Mesendoderm (in vitro differentiated cells): Measurements from ENCODE around the gene MACIR.

Source experiments
- DNase-seq: peaks from one replicate; pipeline ENCODE4 v3.0.0; 2013
- H2AK5ac ChIP-seq: 2 replicates; pipeline ENCODE4 v1.6.1; 2013; ENCODE audit warnings: low read length, inconsistent platforms
- H2BK120ac ChIP-seq: 2 replicates; pipeline ENCODE4 v1.6.1; 2013; ENCODE audit warnings: low read depth, mild to moderate bottlenecking, low read length, moderate library complexity, mixed read lengths
- H2BK15ac ChIP-seq: replicated peaks from 2 replicates; pipeline ENCODE4 v1.6.1; 2013; ENCODE audit warnings: low read depth, mild to moderate bottlenecking, moderate library complexity
- H2BK5ac ChIP-seq: 2 replicates; pipeline ENCODE4 v1.6.1; 2013; ENCODE audit warnings: low read length, inconsistent platforms
- H3K18ac ChIP-seq: 2 replicates; pipeline ENCODE4 v1.6.1; 2013; ENCODE audit warnings: mild to moderate bottlenecking, low read length, mixed read lengths
- H3K23ac ChIP-seq: one replicate; pipeline ENCODE4 v1.6.1; 2013; ENCODE audit warnings: low read length
- H3K27ac ChIP-seq: 2 replicates; pipeline ENCODE4 v1.5.1; 2013; ENCODE audit warnings: low read depth, mild to moderate bottlenecking, inconsistent platforms, low read length, moderate library complexity
- H3K27me3 ChIP-seq: 2 replicates; pipeline ENCODE4 v1.6.1; 2013; ENCODE audit warnings: low read length, control low read depth, mild to moderate bottlenecking, inconsistent platforms; ENCODE audit not compliant: insufficient read depth, poor library complexity
- H3K36me3 ChIP-seq: 2 replicates; pipeline ENCODE4 v1.6.1; 2013; ENCODE audit warnings: low read length, inconsistent platforms; ENCODE audit not compliant: control insufficient read depth, insufficient read depth
- H3K4ac ChIP-seq: one replicate; pipeline ENCODE4 v1.6.1; 2013; ENCODE audit warnings: low read depth, mild to moderate bottlenecking, low read length, moderate library complexity
- H3K4me1 ChIP-seq: 2 replicates; pipeline ENCODE4 v1.6.1; 2013; ENCODE audit warnings: low read depth, low read length, inconsistent platforms; ENCODE audit not compliant: control insufficient read depth
- H3K4me2 ChIP-seq: 2 replicates; pipeline ENCODE4 v1.6.1; 2013; ENCODE audit warnings: low read length
- H3K4me3 ChIP-seq: 2 replicates; pipeline ENCODE4 v1.5.1; 2013; ENCODE audit warnings: mild to moderate bottlenecking, low read length
- H3K56ac ChIP-seq: one replicate; pipeline ENCODE4 v1.6.1; 2013; ENCODE audit warnings: low read length
- H3K79me1 ChIP-seq: 2 replicates; pipeline ENCODE4 v1.6.1; 2013; ENCODE audit warnings: low read length, inconsistent platforms
- H3K79me2 ChIP-seq: 2 replicates; pipeline ENCODE4 v1.6.1; 2013; ENCODE audit warnings: mild to moderate bottlenecking, low read length; ENCODE audit not compliant: control insufficient read depth, insufficient read depth
- H3K9ac ChIP-seq: 2 replicates; pipeline ENCODE4 v1.6.1; 2013; ENCODE audit warnings: low read length, inconsistent platforms
- H4K5ac ChIP-seq: one replicate; pipeline ENCODE4 v1.6.1; 2013; ENCODE audit warnings: low read length
- H4K8ac ChIP-seq: one replicate; pipeline ENCODE4 v1.6.1; 2013; ENCODE audit warnings: low read depth, mild to moderate bottlenecking, control low read depth, low read length, moderate library complexity
- WGBS: extraction: QIAGEN DNeasy Blood & Tissue Kit; methylation state at CpG from one replicate; pipeline ENCODE4 v1.1.7; 2013; ENCODE audit warnings: low lambda C conversion rate, missing lambda C conversion rate; ENCODE audit not compliant: insufficient coverage; ENCODE audit errors: extremely low coverage; 5-methylcytosine and 5-hydroxymethylcytosine counted together

MACIR gene

GRCh38 chr5:103247118-103247517 lies 11.4 kb upstream of the MACIR start:
- Histone ChIP-seq H3K4me2 (no peak overlapping the region), H2AK5ac (no peak overlapping the region), H2BK120ac (no peak overlapping the region), H3K4me1 (peaks cover 2% of the 10 kb centered on the region), H3K4ac (no peak overlapping the region), H3K23ac (no peak overlapping the region), H3K4me3 (no peak overlapping the region), H3K79me1 (no peaks in the 10 kb centered on the region), H4K5ac (no peak overlapping the region), H3K36me3 (no peaks in the 10 kb centered on the region), H2BK15ac (no peak overlapping the region), H3K27me3 (no peaks in the 10 kb centered on the region), H3K27ac (no peak overlapping the region), H4K8ac (no peak overlapping the region), H3K9ac (no peak overlapping the region), H3K79me2 (no peaks in the 10 kb centered on the region), H2BK5ac (no peak overlapping the region), H3K56ac (no peak overlapping the region), H3K18ac (no peak overlapping the region)
- WGBS, result no CpG with 5 or more reads among the region's 1 CpG
- no peak for DNase-seq

GRCh38 chr5:103249068-103249467 lies 9.5 kb upstream of the MACIR start:
- H3K27me3 ChIP-seq, result no peaks in the 10 kb centered on the region
- H3K9ac ChIP-seq, result no peak overlapping the region
- H2BK15ac ChIP-seq, result no peak overlapping the region
- no peak overlapping the region for H2BK120ac ChIP-seq
- no peak overlapping the region for H2AK5ac ChIP-seq
- no peak overlapping the region for H3K18ac ChIP-seq
- no peaks in the 10 kb centered on the region for H3K79me2 ChIP-seq
- no peak overlapping the region for H2BK5ac ChIP-seq
- H3K23ac ChIP-seq, result no peak overlapping the region
- peak overlapping the region; percentile 56 for H4K8ac ChIP-seq
- H3K27ac ChIP-seq, result no peak overlapping the region
- H3K4ac ChIP-seq, result no peak overlapping the region
- no peak for DNase-seq
- H3K36me3 ChIP-seq, result no peaks in the 10 kb centered on the region
- no peak overlapping the region for H3K4me3 ChIP-seq
- no peak overlapping the region for H4K5ac ChIP-seq
- H3K79me1 ChIP-seq, result no peaks in the 10 kb centered on the region
- no peak overlapping the region for H3K56ac ChIP-seq
- no CpG with 5 or more reads among the region's 2 CpGs for WGBS
- peaks cover 2% of the 10 kb centered on the region for H3K4me1 ChIP-seq
- H3K4me2 ChIP-seq, result no peak overlapping the region

- DNase-seq, result no peak
- no peak overlapping the region for H3K4ac ChIP-seq
- no peak overlapping the region for H3K9ac ChIP-seq
- no peak overlapping the region for H2AK5ac ChIP-seq
- H3K27me3 ChIP-seq, result no peaks in the 10 kb centered on the region
- no peak overlapping the region for H3K27ac ChIP-seq
- H3K4me1 ChIP-seq, result no peaks in the 10 kb centered on the region
- H2BK5ac ChIP-seq, result no peak overlapping the region
- no peak overlapping the region for H3K4me2 ChIP-seq
- no peak overlapping the region for H3K18ac ChIP-seq
- no peak overlapping the region for H3K4me3 ChIP-seq
- H3K36me3 ChIP-seq, result no peaks in the 10 kb centered on the region
- H2BK120ac ChIP-seq, result no peak overlapping the region
- peaks cover 3% of the 10 kb centered on the region for H3K79me1 ChIP-seq
- no peak overlapping the region for H4K8ac ChIP-seq
- no peak overlapping the region for H2BK15ac ChIP-seq
- H3K79me2 ChIP-seq, result peaks cover 6% of the 10 kb centered on the region
- H4K5ac ChIP-seq, result no peak overlapping the region
- H3K23ac ChIP-seq, result no peak overlapping the region
- WGBS, result no CpG with 5 or more reads among the region's 1 CpG
- H3K56ac ChIP-seq, result no peak overlapping the region
Observed at GRCh38 chr5:103254921-103255320, 3.6 kb upstream of the MACIR start.

- Histone ChIP-seq H3K4ac (no peak overlapping the region), H4K5ac (no peak overlapping the region), H3K36me3 (no peaks in the 10 kb centered on the region), H3K27me3 (no peaks in the 10 kb centered on the region), H3K79me1 (peaks cover 3% of the 10 kb centered on the region), H2BK5ac (no peak overlapping the region), H3K4me1 (no peaks in the 10 kb centered on the region), H3K79me2 (peaks cover 8% of the 10 kb centered on the region), H2BK15ac (no peak overlapping the region), H4K8ac (no peak overlapping the region), H3K23ac (no peak overlapping the region), H3K4me2 (no peak overlapping the region), H2BK120ac (no peak overlapping the region), H3K4me3 (no peak overlapping the region), H2AK5ac (no peak overlapping the region), H3K56ac (peak overlapping the region; percentile 7), H3K27ac (no peak overlapping the region), H3K9ac (no peak overlapping the region), H3K18ac (no peak overlapping the region)
- WGBS, result no CpG with 5 or more reads among the region's 7 CpGs
- DNase-seq, result no peak
Observed at GRCh38 chr5:103255691-103256090, 2.9 kb upstream of the MACIR start.

- WGBS, result no CpG with 5 or more reads among the region's 4 CpGs
- H3K4me1 ChIP-seq, result no peaks in the 10 kb centered on the region
- peaks cover 10% of the 10 kb centered on the region for H3K79me2 ChIP-seq
- H3K18ac ChIP-seq, result no peak overlapping the region
- no peak overlapping the region for H3K4me3 ChIP-seq
- peaks cover 3% of the 10 kb centered on the region for H3K79me1 ChIP-seq
- no peaks in the 10 kb centered on the region for H3K36me3 ChIP-seq
- H4K8ac ChIP-seq, result no peak overlapping the region
- H2BK5ac ChIP-seq, result no peak overlapping the region
- H4K5ac ChIP-seq, result no peak overlapping the region
- no peak overlapping the region for H3K9ac ChIP-seq
- no peak overlapping the region for H3K4ac ChIP-seq
- no peak overlapping the region for H2BK120ac ChIP-seq
- H3K56ac ChIP-seq, result no peak overlapping the region
- DNase-seq, result peak; percentile 26
- no peak overlapping the region for H3K4me2 ChIP-seq
- H3K23ac ChIP-seq, result no peak overlapping the region
- H3K27ac ChIP-seq, result no peak overlapping the region
- no peaks in the 10 kb centered on the region for H3K27me3 ChIP-seq
- H2BK15ac ChIP-seq, result no peak overlapping the region
- no peak overlapping the region for H2AK5ac ChIP-seq
Observed at GRCh38 chr5:103256178-103256577, 2.4 kb upstream of the MACIR start.

- peak overlapping the region; percentile 98 for H3K56ac ChIP-seq
Observed at GRCh38 chr5:103258957-103259704, 568 bp downstream of the MACIR start.

More at GRCh38 chr5:103258957-103259704, 568 bp downstream of the MACIR start:
- Histone ChIP-seq H4K5ac (no peak overlapping the region), H2BK15ac (no peak overlapping the region), H3K9ac (peak overlapping the region; percentile 93), H3K23ac (no peak overlapping the region), H3K4me1 (no peaks in the 10 kb centered on the region), H3K27me3 (no peaks in the 10 kb centered on the region), H3K4me2 (peak overlapping the region; percentile 96), H2BK5ac (peak overlapping the region; percentile 87), H4K8ac (no peak overlapping the region), H3K4ac (peak overlapping the region; percentile 56), H3K4me3 (peak overlapping the region; percentile 87), H2BK120ac (no peak overlapping the region), H2AK5ac (no peak overlapping the region), H3K18ac (peak overlapping the region; percentile 54), H3K79me1 (peaks cover 3% of the 10 kb centered on the region), H3K79me2 (peaks cover 21% of the 10 kb centered on the region), H3K36me3 (no peaks in the 10 kb centered on the region), H3K27ac (peak overlapping the region; percentile 80)
- DNase-seq, result peak; percentile 61
- no CpG with 5 or more reads among the region's 91 CpGs for WGBS
